Loucy (cell line): ENCODE measurements around the gene HDGF.

Experiments
- H2AFZ ChIP-seq: fragments of 200-600 bp; sonication (generic); 2 replicates; pipeline ENCODE4 v1.6.0; 2016; ENCODE audit warnings: antibody characterized with exemption, mild to moderate bottlenecking, low read length, moderate library complexity
- H3F3A ChIP-seq: fragments of 200-600 bp; 2 replicates; pipeline ENCODE4 v1.6.0; 2016; ENCODE audit warnings: antibody characterized with exemption, low read depth, mild to moderate bottlenecking
- H3K27me3 ChIP-seq: fragments of 200-600 bp; sonication (generic); 2 replicates; pipeline ENCODE4 v1.6.1; 2014; ENCODE audit warnings: low read length, mild to moderate bottlenecking; ENCODE audit not compliant: insufficient read depth, poor library complexity, severe bottlenecking
- H3K36me3 ChIP-seq: fragments of 200-600 bp; sonication (generic); 2 replicates; pipeline ENCODE4 v1.6.1; 2016; ENCODE audit warnings: low read length; ENCODE audit not compliant: insufficient read depth
- H3K4me1 ChIP-seq: fragments of 200-600 bp; sonication (generic); 2 replicates; pipeline ENCODE4 v1.5.1; 2014; ENCODE audit warnings: low read length, mild to moderate bottlenecking; ENCODE audit not compliant: insufficient read depth, poor library complexity, severe bottlenecking
- H3K4me2 ChIP-seq: fragments of 200-600 bp; sonication (generic); 2 replicates; pipeline ENCODE4 v1.6.0; 2014; ENCODE audit warnings: antibody characterized with exemption, low read length, low read depth, mild to moderate bottlenecking; ENCODE audit not compliant: poor library complexity, severe bottlenecking
- H3K4me3 ChIP-seq: fragments of 200-600 bp; sonication (generic); 2 replicates; pipeline ENCODE4 v1.5.1; 2014; ENCODE audit warnings: low read length, mild to moderate bottlenecking, mixed read lengths; ENCODE audit not compliant: poor library complexity, severe bottlenecking
- H3K79me2 ChIP-seq: fragments of 200-600 bp; sonication (generic); 2 replicates; pipeline ENCODE4 v1.6.1; 2014; ENCODE audit warnings: low read length; ENCODE audit not compliant: insufficient read depth
- H3K9ac ChIP-seq: fragments of 200-600 bp; sonication (generic); 2 replicates; pipeline ENCODE4 v1.6.0; 2014; ENCODE audit warnings: mild to moderate bottlenecking, low read depth, low read length, moderate library complexity; ENCODE audit not compliant: poor library complexity, severe bottlenecking
- H3K9me2 ChIP-seq: fragments of 200-600 bp; sonication (generic); replicated peaks from 2 replicates; pipeline ENCODE4 v1.6.1; 2016; ENCODE audit warnings: low read depth, low read length, mixed read lengths
- H3K9me3 ChIP-seq: fragments of 200-600 bp; sonication (generic); 2 replicates; pipeline ENCODE4 v1.6.1; 2014; ENCODE audit warnings: mild to moderate bottlenecking, antibody characterized with exemption, low read length, low read depth; ENCODE audit not compliant: insufficient read depth
- H4K20me1 ChIP-seq: fragments of 200-600 bp; sonication (generic); 2 replicates; pipeline ENCODE4 v1.6.0; 2014; ENCODE audit warnings: antibody characterized with exemption, low read length, mild to moderate bottlenecking; ENCODE audit not compliant: insufficient read depth, poor library complexity, severe bottlenecking
- EZH2phosphoT487 ChIP-seq: fragments of 200-600 bp; IDR thresholded peaks from 2 replicates; pipeline ENCODE4 v1.6.1; 2018; ENCODE audit warnings: antibody characterized with exemption, mild to moderate bottlenecking, moderate library complexity, borderline replicate concordance
- TF ChIP-seq, protein P1 (sequence below): fragments of 200-600 bp; sonication (generic); conservative IDR thresholded peaks from 2 replicates; pipeline ENCODE4 v1.5.1; 2014; ENCODE audit warnings: mild to moderate bottlenecking, antibody characterized with exemption, low read length

HDGF gene

DNA sequence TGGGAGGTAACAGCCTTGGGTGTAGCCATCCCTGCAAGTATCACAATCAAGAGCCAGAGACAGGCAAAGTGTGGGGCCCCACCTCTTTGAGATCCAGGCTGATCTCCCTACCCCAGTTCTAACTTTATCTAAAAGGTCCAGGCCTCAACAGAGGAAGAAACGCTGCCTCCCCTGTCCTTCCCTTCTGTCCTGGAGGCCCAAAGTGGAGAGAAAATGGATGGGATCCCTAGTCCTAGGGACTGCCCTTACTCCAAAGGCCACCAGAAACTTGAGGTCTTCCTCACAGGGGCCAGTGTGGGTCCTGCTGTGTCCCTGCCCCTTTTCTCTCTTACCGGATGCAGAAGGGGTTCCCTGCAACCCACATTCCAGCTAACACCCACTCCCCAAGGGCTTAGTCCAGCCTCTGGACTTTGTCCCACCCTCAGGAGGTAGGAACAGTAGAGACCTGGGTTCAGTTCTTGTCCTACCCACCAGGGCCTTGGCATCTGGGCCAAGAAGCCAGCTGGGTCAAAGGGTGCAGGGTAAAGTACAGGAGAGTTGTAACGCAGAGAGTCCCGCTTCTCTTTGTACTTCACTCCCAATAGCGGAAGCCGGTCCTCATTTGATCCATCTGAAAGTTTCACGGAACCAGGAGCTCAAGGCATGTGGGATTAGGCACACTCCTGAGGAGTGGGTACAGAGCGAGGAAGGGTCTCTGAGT lies 1.9 kb downstream of the HDGF start:
- peaks cover 92% of the 10 kb centered on the region for H3K79me2 ChIP-seq
- peak overlapping the region; percentile 99 for H3K4me2 ChIP-seq
- no peak overlapping the region for H2AFZ ChIP-seq
- peaks cover 36% of the 10 kb centered on the region for H3K4me1 ChIP-seq
- no peaks in the 10 kb centered on the region for H3K9me3 ChIP-seq
- H3K36me3 ChIP-seq = peaks cover 12% of the 10 kb centered on the region; the same call in 1 of the 2 replicates
- peaks cover 51% of the 10 kb centered on the region for H4K20me1 ChIP-seq
- peaks cover 6% of the 10 kb centered on the region for H3K27me3 ChIP-seq
- no peaks in the 10 kb centered on the region for H3F3A ChIP-seq
- peak overlapping the region; percentile 90 for H3K4me3 ChIP-seq
- H3K9me2 ChIP-seq = no peaks in the 10 kb centered on the region
- TF ChIP-seq EZH2phosphoT487 = no peak
- TF ChIP-seq, protein P1, sequence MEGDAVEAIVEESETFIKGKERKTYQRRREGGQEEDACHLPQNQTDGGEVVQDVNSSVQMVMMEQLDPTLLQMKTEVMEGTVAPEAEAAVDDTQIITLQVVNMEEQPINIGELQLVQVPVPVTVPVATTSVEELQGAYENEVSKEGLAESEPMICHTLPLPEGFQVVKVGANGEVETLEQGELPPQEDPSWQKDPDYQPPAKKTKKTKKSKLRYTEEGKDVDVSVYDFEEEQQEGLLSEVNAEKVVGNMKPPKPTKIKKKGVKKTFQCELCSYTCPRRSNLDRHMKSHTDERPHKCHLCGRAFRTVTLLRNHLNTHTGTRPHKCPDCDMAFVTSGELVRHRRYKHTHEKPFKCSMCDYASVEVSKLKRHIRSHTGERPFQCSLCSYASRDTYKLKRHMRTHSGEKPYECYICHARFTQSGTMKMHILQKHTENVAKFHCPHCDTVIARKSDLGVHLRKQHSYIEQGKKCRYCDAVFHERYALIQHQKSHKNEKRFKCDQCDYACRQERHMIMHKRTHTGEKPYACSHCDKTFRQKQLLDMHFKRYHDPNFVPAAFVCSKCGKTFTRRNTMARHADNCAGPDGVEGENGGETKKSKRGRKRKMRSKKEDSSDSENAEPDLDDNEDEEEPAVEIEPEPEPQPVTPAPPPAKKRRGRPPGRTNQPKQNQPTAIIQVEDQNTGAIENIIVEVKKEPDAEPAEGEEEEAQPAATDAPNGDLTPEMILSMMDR = no peak
- peak overlapping the region; percentile 100 for H3K9ac ChIP-seq

DNA sequence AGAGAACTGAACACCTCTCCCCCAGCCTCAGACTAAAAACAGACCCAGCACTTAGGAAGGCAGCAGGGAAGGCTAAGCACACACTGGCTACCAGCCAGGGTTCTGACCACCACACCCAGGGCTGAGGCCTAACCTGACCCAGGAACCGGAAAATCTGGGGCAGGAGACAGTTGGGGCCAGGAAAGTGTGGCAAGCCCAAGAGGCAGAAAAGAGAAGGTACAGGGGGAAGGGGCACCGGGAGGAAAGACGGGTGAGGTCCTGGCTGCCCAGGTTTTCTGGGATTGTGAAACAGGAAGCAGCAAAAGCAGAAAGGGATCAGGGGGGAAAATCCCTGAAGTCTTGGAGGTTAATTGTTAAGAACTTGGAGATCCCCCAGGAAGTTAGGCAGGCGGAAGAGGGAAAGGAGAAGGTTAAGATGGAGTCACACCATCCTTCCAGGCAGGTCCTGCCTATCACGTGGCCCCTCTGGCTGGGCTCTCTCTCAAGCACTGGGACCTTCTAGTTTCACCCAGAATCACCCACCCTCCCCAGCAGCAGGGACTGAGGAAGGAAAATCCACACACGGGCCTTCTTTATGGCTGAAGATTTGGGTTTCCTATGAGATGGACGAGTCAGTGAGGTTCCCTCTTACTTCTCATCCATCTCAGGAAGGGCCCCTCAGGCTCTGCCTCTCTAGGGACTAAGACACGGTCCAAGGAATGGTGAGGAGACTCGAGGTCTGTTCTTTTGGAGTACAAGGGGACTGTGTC lies 2.6 kb downstream of the HDGF start:
- H3K79me2 ChIP-seq = peaks cover 97% of the 10 kb centered on the region
- peak overlapping the region; percentile 100 for H3K9ac ChIP-seq
- H3K4me1 ChIP-seq = peaks cover 36% of the 10 kb centered on the region
- H3K27me3 ChIP-seq = peaks cover 6% of the 10 kb centered on the region
- peaks cover 53% of the 10 kb centered on the region for H4K20me1 ChIP-seq
- H3K9me3 ChIP-seq = no peaks in the 10 kb centered on the region
- no peak overlapping the region for H2AFZ ChIP-seq
- H3K4me2 ChIP-seq = peak overlapping the region; percentile 99
- H3F3A ChIP-seq = no peaks in the 10 kb centered on the region
- TF ChIP-seq, protein P1 = no peak
- no peak for TF ChIP-seq EZH2phosphoT487
- H3K36me3 ChIP-seq = peaks cover 17% of the 10 kb centered on the region; the same call in 1 of the 2 replicates
- peak overlapping the region; percentile 90 for H3K4me3 ChIP-seq
- H3K9me2 ChIP-seq = no peaks in the 10 kb centered on the region

DNA sequence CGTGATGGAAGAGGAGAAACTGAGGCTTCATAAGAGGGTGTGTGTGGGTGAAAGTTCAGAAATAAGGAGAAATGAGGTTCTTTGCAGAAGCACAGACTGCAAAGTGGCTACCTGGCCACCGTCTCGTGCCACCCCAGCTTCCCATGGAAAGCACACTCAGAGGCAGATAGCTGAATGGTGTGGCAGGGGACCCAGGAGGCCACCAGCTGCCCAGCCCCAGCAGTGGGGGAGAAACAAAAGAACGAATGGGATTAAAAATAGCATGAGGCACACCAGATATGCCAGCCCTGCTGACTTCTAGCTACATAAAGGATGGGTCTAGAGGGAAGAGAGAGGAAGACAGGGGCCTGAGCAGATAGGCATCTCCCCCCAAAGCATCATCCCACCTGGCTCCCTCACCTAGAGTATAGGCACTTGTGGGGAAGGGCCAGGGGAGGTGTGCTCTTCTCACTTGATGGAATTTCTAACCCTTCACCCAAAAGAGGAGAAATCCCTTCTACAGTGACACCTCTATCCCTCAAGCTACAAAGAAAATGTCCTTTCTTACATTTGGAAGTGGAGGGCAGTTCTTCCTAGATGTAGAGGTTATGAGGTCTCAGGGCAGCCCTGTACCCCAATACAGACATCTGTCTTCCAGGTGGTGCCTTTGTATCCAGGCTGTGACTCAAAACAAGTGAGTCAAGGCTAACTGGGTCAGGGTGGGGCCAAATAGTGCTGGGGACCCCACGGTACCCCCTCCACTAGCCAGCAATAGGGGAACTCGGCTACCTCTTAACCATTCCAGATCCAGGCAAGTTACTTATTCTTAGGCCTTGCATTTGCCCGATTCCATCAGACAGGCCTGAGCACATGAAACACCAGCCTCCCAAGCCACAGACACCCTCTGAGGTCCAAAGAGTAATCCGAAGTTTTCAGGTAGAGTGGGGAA lies 3.5 kb downstream of the HDGF start:
- H3K9me3 ChIP-seq = no peaks in the 10 kb centered on the region
- peak overlapping the region; percentile 90 for H3K4me3 ChIP-seq
- no peaks in the 10 kb centered on the region for H3K9me2 ChIP-seq
- H3K9ac ChIP-seq = peak overlapping the region; percentile 100
- H3F3A ChIP-seq = peaks cover 4% of the 10 kb centered on the region; the same call in 1 of the 2 replicates
- H3K79me2 ChIP-seq = peaks cover 97% of the 10 kb centered on the region
- TF ChIP-seq EZH2phosphoT487 = no peak
- TF ChIP-seq, protein P1 = no peak
- peaks cover 25% of the 10 kb centered on the region; the same call in 1 of the 2 replicates for H3K36me3 ChIP-seq
- H3K4me1 ChIP-seq = peaks cover 33% of the 10 kb centered on the region
- no peak overlapping the region for H2AFZ ChIP-seq
- peak overlapping the region; percentile 99 for H3K4me2 ChIP-seq
- peaks cover 55% of the 10 kb centered on the region for H4K20me1 ChIP-seq
- H3K27me3 ChIP-seq = peaks cover 6% of the 10 kb centered on the region
